ENCODE results near the gene CSNK1G3.

- no peak for TF ChIP-seq CTCF (IDR thresholded peaks at IDR 0.05)
- TF ChIP-seq POLR2A (IDR thresholded peaks at IDR 0.05): no peak
These were observed 147.5 kb downstream of the CSNK1G3 start for GRCh38 chr5:123659495-123659894.
